ENCODE results near the gene SLC7A10. TPM values are rescaled to one million over a fixed set of nuclear protein-coding genes. Genes with fewer than 3 reads are reported as not detected.
"Not testable (repeated sequence)": the region's sequence is repeated elsewhere in the genome, so short reads cannot be mapped to it uniquely, and the experiment has no call there.

SLC7A10 gene
- total and polyA plus RNA-seq, 2 donors (not counting 1 experiment from before 2014, with no cell fraction given): not detected

DNA sequence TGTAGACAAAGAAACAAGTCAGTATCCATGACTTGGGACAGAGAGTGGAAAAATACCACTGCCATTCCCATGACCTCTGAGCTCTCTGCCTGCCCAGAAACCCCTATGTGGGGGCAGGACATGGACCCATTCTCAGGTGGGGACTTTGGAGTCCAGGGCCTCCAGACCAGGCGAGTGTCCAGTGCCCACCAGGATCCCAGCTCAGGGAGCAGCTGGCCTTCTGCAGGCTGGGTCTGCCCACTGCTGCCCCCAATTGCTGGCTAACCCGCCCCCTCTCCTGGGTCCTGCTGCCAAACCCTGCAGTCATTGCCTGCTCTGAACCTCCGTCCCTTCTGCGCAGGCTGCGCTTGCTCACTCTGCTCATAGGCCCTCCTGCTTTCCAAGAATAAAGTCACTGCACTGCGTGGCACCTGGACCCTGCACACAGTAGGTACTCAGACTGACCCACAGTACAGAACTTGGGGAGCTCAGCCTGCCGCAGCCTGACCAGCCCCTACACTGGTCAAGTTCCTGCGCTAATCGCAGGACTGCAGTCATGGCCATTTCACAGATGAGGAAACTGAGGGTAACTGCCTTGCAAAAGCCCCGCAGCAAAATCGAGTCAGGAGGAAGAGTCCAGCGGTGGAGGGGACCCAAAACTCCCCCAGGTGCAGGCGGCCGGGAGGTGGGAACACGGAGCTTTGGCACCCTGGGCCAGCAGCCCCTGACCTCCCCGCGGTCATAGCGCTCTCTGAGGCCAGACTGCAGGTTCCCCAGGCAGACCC, 774 bp downstream of the SLC7A10 start:
- no peak overlapping the region for H2AFZ ChIP-seq (ENCODE audit: low read length)
- no peaks in the 10 kb centered on the region for H3K79me2 ChIP-seq (ENCODE audit: control insufficient read depth, insufficient read depth, low read length)
- H3K4me3 ChIP-seq (replicated peaks in 1 of 4; ENCODE audit: control extremely low read depth in 1 of 4, insufficient read depth in 1 of 4, low read depth in 3 of 4, low read length in 4 of 4): no peak overlapping the region
- no peaks in the 10 kb centered on the region for H3K36me3 ChIP-seq (ENCODE audit: control insufficient read depth, insufficient read depth, low read length)
- TF ChIP-seq, protein P1, sequence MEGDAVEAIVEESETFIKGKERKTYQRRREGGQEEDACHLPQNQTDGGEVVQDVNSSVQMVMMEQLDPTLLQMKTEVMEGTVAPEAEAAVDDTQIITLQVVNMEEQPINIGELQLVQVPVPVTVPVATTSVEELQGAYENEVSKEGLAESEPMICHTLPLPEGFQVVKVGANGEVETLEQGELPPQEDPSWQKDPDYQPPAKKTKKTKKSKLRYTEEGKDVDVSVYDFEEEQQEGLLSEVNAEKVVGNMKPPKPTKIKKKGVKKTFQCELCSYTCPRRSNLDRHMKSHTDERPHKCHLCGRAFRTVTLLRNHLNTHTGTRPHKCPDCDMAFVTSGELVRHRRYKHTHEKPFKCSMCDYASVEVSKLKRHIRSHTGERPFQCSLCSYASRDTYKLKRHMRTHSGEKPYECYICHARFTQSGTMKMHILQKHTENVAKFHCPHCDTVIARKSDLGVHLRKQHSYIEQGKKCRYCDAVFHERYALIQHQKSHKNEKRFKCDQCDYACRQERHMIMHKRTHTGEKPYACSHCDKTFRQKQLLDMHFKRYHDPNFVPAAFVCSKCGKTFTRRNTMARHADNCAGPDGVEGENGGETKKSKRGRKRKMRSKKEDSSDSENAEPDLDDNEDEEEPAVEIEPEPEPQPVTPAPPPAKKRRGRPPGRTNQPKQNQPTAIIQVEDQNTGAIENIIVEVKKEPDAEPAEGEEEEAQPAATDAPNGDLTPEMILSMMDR (conservative IDR thresholded peaks at IDR 0.05 in 1 of 2, IDR thresholded peaks at IDR 0.05 in 1 of 2; ENCODE audit: low read depth in 1 of 2, low read length in 2 of 2): no peak
- peak; percentile 92 for TF ChIP-seq EZH2 (IDR thresholded peaks at IDR 0.05; ENCODE audit: low read length, missing control alignments)
- no peak overlapping the region for H3K27ac ChIP-seq (ENCODE audit: insufficient read depth, low read length)
- no peaks in the 10 kb centered on the region for H3K9me3 ChIP-seq (ENCODE audit: control insufficient read depth, insufficient read depth, low read depth, low read length)
- DNase-seq (ENCODE audit: low read depth in 2 of 2): no peak
- H3K27me3 ChIP-seq (ENCODE audit: control insufficient read depth, insufficient read depth, low read length): peaks cover 34% of the 10 kb centered on the region
- H3K4me2 ChIP-seq (ENCODE audit: extremely low read depth, insufficient read depth, low read length): no peak overlapping the region
- no peak overlapping the region for H3K9ac ChIP-seq (ENCODE audit: insufficient read depth, low read length)
- no peaks in the 10 kb centered on the region for H3K4me1 ChIP-seq (ENCODE audit: control insufficient read depth, extremely low read depth, insufficient read depth, low read length)
- H4K20me1 ChIP-seq (ENCODE audit: control insufficient read depth, extremely low read depth, insufficient read depth, low read length): no peaks in the 10 kb centered on the region

DNA sequence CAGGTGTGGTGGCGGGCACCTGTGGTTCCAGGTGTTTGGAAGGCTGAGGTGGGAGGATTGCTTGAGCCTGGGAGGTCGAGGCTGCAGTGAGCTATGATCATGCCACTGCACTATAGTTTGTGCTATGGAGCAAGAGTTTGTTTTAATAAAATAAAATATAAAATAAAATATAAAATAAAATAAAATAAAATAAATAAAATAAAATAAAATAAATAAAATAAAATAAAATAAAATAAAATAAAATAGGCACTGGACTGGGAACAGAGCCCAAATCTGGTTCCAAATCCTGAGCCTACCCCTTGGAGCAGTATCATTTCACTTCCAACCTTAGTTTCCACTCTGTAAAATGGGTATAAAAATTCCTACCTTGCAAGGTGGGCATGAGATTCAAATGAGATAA, 3.4 kb downstream of the SLC7A10 start:
- H3K27ac ChIP-seq (ENCODE audit: insufficient read depth, low read length); H4K20me1 ChIP-seq (ENCODE audit: control insufficient read depth, extremely low read depth, insufficient read depth, low read length); H3K9me3 ChIP-seq (ENCODE audit: control insufficient read depth, insufficient read depth, low read depth, low read length); H3K79me2 ChIP-seq (ENCODE audit: control insufficient read depth, insufficient read depth, low read length); H3K4me3 ChIP-seq (replicated peaks in 1 of 4; ENCODE audit: control extremely low read depth in 1 of 4, insufficient read depth in 1 of 4, low read depth in 3 of 4, low read length in 4 of 4); H3K4me2 ChIP-seq (ENCODE audit: extremely low read depth, insufficient read depth, low read length); H3K36me3 ChIP-seq (ENCODE audit: control insufficient read depth, insufficient read depth, low read length); H2AFZ ChIP-seq (ENCODE audit: low read length); DNase-seq (ENCODE audit: low read depth in 2 of 2); H3K9ac ChIP-seq (ENCODE audit: insufficient read depth, low read length); H3K4me1 ChIP-seq (ENCODE audit: control insufficient read depth, extremely low read depth, insufficient read depth, low read length): not testable (repeated sequence)
- peaks cover 31% of the 10 kb centered on the region for H3K27me3 ChIP-seq (ENCODE audit: control insufficient read depth, insufficient read depth, low read length)

DNA sequence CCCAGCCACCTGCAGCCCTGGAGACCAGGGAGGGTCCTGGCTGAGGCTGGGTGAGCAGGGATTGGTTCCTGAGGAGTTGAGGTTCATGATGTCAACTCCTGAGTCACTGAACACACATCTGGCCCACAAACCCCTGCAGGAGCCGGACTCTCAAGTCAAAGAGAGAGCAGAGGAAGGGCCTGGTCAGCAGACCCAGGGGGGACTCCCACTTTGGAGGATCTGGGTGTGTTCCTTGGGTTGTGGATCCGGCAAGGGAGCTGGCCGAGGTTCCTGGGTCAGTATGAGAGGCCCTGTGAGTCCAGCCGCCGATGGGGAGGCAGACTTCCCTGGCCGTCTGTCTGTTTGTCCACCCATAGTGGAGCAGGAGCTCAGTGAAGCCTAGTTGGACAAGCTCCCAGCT, 4.0 kb downstream of the SLC7A10 start:
- no peaks in the 10 kb centered on the region for H4K20me1 ChIP-seq (ENCODE audit: control insufficient read depth, extremely low read depth, insufficient read depth, low read length)
- H3K27ac ChIP-seq (ENCODE audit: insufficient read depth, low read length): no peak overlapping the region
- no peaks in the 10 kb centered on the region for H3K9me3 ChIP-seq (ENCODE audit: control insufficient read depth, insufficient read depth, low read depth, low read length)
- no peak overlapping the region for H3K4me2 ChIP-seq (ENCODE audit: extremely low read depth, insufficient read depth, low read length)
- no peaks in the 10 kb centered on the region for H3K4me1 ChIP-seq (ENCODE audit: control insufficient read depth, extremely low read depth, insufficient read depth, low read length)
- no peak overlapping the region for H2AFZ ChIP-seq (ENCODE audit: low read length)
- no peak overlapping the region for H3K4me3 ChIP-seq (replicated peaks in 1 of 4; ENCODE audit: control extremely low read depth in 1 of 4, insufficient read depth in 1 of 4, low read depth in 3 of 4, low read length in 4 of 4)
- H3K79me2 ChIP-seq (ENCODE audit: control insufficient read depth, insufficient read depth, low read length): no peaks in the 10 kb centered on the region
- H3K36me3 ChIP-seq (ENCODE audit: control insufficient read depth, insufficient read depth, low read length): no peaks in the 10 kb centered on the region
- peaks cover 26% of the 10 kb centered on the region for H3K27me3 ChIP-seq (ENCODE audit: control insufficient read depth, insufficient read depth, low read length)
- TF ChIP-seq, protein P1 (conservative IDR thresholded peaks at IDR 0.05 in 1 of 2, IDR thresholded peaks at IDR 0.05 in 1 of 2; ENCODE audit: low read depth in 1 of 2, low read length in 2 of 2): no peak
- TF ChIP-seq EZH2 (IDR thresholded peaks at IDR 0.05; ENCODE audit: low read length, missing control alignments): no peak
- DNase-seq (ENCODE audit: low read depth in 2 of 2): peak in 1 of 2 donors; percentile 32
- no peak overlapping the region for H3K9ac ChIP-seq (ENCODE audit: insufficient read depth, low read length)

Measured in fibroblast of lung (primary cell).